K562 (cell line): ENCODE data around the gene PCDHB8. TPM values are rescaled to one million over a fixed set of nuclear protein-coding genes. Genes with fewer than 3 reads are reported as not detected.

ENCODE experiments used
- ATAC-seq: fragments of 200-7000 bp; cut with Tn5 transposase; 3 replicates; pipeline ENCODE4 v1.9.1; 2020; ENCODE audit warnings: moderate library complexity
- BruUV-seq: library from RNA; stranded (reverse); fragments of 400-500 nt; replicated peaks from 2 replicates; lab custom pipeline; 2021; lab: Mats Ljungman, UMichigan
- CTCF ChIA-PET: fragments of 300-600 bp; formaldehyde crosslinking; extraction: SDS; loops from one replicate; lab custom pipeline; 2021; ENCODE audit warnings: low intra/inter-chr PET ratio; lab: Yijun Ruan, JAX
- POLR2A ChIA-PET: fragments of 300-600, 350-650 bp; sonication (Branson Sonifier 250); formaldehyde crosslinking; extraction: SDS; loops from one replicate; lab custom pipeline; 2021; ENCODE audit warnings: antibody characterized with exemption, inconsistent platforms; lab: Yijun Ruan, JAX
- DNase-seq, 4 experiments: peaks; one replicate each; pipeline versions ENCODE4 v3.0.0 to v3.0.0-alpha.2; 2011 to 2018; ENCODE audit warnings: low spot score in 3 of 4, mixed read lengths in 3 of 4; ENCODE audit errors: extremely low read depth in 1 of 4
- FAIRE-seq: peaks from 2 replicates; lab custom pipeline; 2011; peaks lifted over from hg19 to GRCh38; lab: Jason Lieb, UNC
- H2AFZ ChIP-seq: 2 replicates; pipeline ENCODE4 v1.6.0; 2011; ENCODE audit warnings: low read depth, low read length, control low read depth, inconsistent platforms
- H3K27ac ChIP-seq: fragments of 200-600 bp; 3 replicates; pipeline ENCODE4 v1.8.0; 2011; ENCODE audit warnings: low read depth, mild to moderate bottlenecking, control low read depth, inconsistent platforms, low read length, moderate library complexity, mixed read lengths; ENCODE audit errors: extremely low read depth
- H3K27me3 ChIP-seq, 2 experiments: fragments of 300-600 bp in 1 of 2; 2 replicates in 1 of 2; 3 replicates in 1 of 2; pipeline versions ENCODE4 v1.6.0 to v1.8.0; 2011; ENCODE audit warnings: inconsistent platforms in 2 of 2, low read length in 2 of 2, mild to moderate bottlenecking in 1 of 2, mixed read lengths in 1 of 2, moderate library complexity in 1 of 2; ENCODE audit not compliant: control insufficient read depth in 2 of 2, insufficient read depth in 2 of 2
- H3K36me3 ChIP-seq: fragments of 300-600 bp; 3 replicates; pipeline ENCODE4 v1.8.0; 2011; ENCODE audit warnings: mild to moderate bottlenecking, low read length, inconsistent platforms; ENCODE audit not compliant: control insufficient read depth, insufficient read depth
- H3K4me1 ChIP-seq, 2 experiments: fragments of 200-600 bp in 1 of 2; replicated peaks in 1 of 2; 2 replicates in 1 of 2; 3 replicates in 1 of 2; pipeline versions ENCODE4 v1.5.1 to v1.8.0; 2011; ENCODE audit warnings: inconsistent platforms in 2 of 2, low read length in 2 of 2, mild to moderate bottlenecking in 1 of 2, mixed read lengths in 1 of 2, moderate library complexity in 1 of 2; ENCODE audit not compliant: control insufficient read depth in 2 of 2, insufficient read depth in 2 of 2
- H3K4me2 ChIP-seq: 2 replicates; pipeline ENCODE4 v1.6.1; 2011; ENCODE audit warnings: low read length, control low read depth, inconsistent platforms, mixed read lengths; ENCODE audit not compliant: insufficient read depth
- H3K4me3 ChIP-seq: fragments of 200-600 bp; sonication (generic), shearing (Covaris generic); 2 replicates; pipeline ENCODE4 v1.5.1; 2016; ENCODE audit warnings: control low read depth, inconsistent platforms
- H3K79me2 ChIP-seq: fragments of 200-600 bp; 3 replicates; pipeline ENCODE4 v1.8.0; 2011; ENCODE audit warnings: low read length, inconsistent platforms; ENCODE audit not compliant: control insufficient read depth, insufficient read depth
- H3K9ac ChIP-seq, 2 experiments: 2 replicates each; pipeline versions ENCODE4 v1.6.0 to v1.6.1; 2011; ENCODE audit warnings: low read depth in 2 of 2, low read length in 2 of 2, control low read depth in 1 of 2, inconsistent platforms in 1 of 2, mild to moderate bottlenecking in 1 of 2, mixed read lengths in 1 of 2; ENCODE audit not compliant: insufficient read depth in 1 of 2
- H3K9me1 ChIP-seq: one replicate; pipeline ENCODE4 v1.6.0; 2011; ENCODE audit warnings: inconsistent platforms, mild to moderate bottlenecking, low read length, moderate library complexity; ENCODE audit not compliant: control insufficient read depth, insufficient read depth
- H3K9me3 ChIP-seq: replicated peaks from 2 replicates; pipeline ENCODE4 v1.5.1; 2011; ENCODE audit warnings: low read depth, low read length, inconsistent platforms; ENCODE audit not compliant: control insufficient read depth, insufficient read depth
- H4K20me1 ChIP-seq: replicated peaks from 2 replicates; pipeline ENCODE4 v1.6.1; 2011; ENCODE audit warnings: low read length, inconsistent platforms, mixed read lengths; ENCODE audit not compliant: control insufficient read depth, insufficient read depth
- NR2C1 ChIP-seq, 2 experiments: fragments of 450-650 bp; IDR thresholded peaks; 2 replicates each; pipeline ENCODE4 v1.6.1; 2017; ENCODE audit warnings: mild to moderate bottlenecking in 2 of 2, antibody characterized with exemption in 1 of 2, inconsistent platforms in 1 of 2, missing compliant biosample characterization in 1 of 2, missing genetic modification characterization in 1 of 2
- WGBS: fragments of 100-300 bp; shearing (Covaris generic); methylation state at CpG from one replicate; pipeline ENCODE4 v1.1.6; 2016; ENCODE audit warnings: low coverage, mixed read lengths; ENCODE audit not compliant: insufficient coverage; ENCODE audit errors: missing lambda C conversion rate; 5-methylcytosine and 5-hydroxymethylcytosine counted together
- in situ Hi-C: fragments of 300-500 bp; cut with MboI; formaldehyde crosslinking; loops from 4 replicates; pipeline ENCODE4 v1.15.0; 2018; ENCODE audit warnings: inconsistent platforms, mixed read lengths
- intact Hi-C: fragments of 100-400 bp; cut with micrococcal nuclease; formaldehyde crosslinking; loops from 2 replicates; pipeline ENCODE4 v1.14.2; 2022
- polyA plus RNA-seq, 8 experiments: library from polyadenylated mRNA; depleted of rRNA in 4 of 8; stranded (reverse) in 5 of 8; unstranded in 3 of 8; fragments of >200 nt; fragmentation: Nextera tagmentation in 2 of 8; fragmentation: Illumina TruSeq in 1 of 8; extraction: Ambion mirVana in 2 of 8; extraction: Trizol in 1 of 8; gene quantifications; 2 replicates each; pipeline versions ENCODE4 v1.2.1 to v1.2.3, GENCODE V29; 2011 to 2014; ENCODE audit warnings: inconsistent platforms in 1 of 8, missing spikeins in 1 of 8
- total RNA-seq, 7 experiments: library from RNA; depleted of rRNA in 6 of 7; stranded (reverse); fragments of >200 nt in 6 of 7; fragmentation: Illumina TruSeq in 2 of 7; extraction: Trizol in 2 of 7; gene quantifications; 2 replicates each; pipeline versions ENCODE4 v1.2.1 to v1.2.3, GENCODE V29; 2011 to 2021; ENCODE audit warnings: low replicate concordance in 1 of 7
- TF ChIP-seq, protein P1 (sequence below), 3 experiments: IDR thresholded peaks in 2 of 3; conservative IDR thresholded peaks in 1 of 3; 2 replicates each; pipeline ENCODE4 v1.5.1; 2011 to 2012; ENCODE audit warnings: low read length in 3 of 3, mild to moderate bottlenecking in 3 of 3, control low read depth in 2 of 3, improper control_type of control experiment in 1 of 3, inconsistent platforms in 1 of 3, low read depth in 1 of 3, mixed read lengths in 1 of 3, moderate library complexity in 1 of 3; ENCODE audit not compliant: insufficient read depth in 2 of 3

The PCDHB8 gene
- total and polyA plus RNA-seq, 9 of the 15 experiments (the other 6 are each of a cell fraction or from before 2014, with no cell fraction given), result not detected

DNA sequence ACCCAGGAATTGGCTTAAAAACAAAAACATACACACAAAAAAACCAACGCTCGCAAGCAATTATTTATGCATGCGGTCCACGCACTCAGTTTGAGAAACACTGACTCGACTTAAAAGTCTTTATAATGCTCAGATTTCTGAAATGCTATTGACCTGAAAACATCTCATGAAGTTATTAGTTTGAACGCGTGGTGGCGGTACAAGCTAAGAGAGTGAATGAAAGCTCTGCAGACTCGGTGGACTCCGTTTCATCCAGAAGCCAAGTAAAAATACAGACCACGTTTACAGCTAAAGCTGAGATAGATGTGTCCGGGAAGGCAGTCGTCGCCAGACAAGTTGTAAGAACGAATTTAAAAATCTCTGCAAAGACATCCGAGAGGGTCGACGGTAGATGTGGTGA, 27.8 kb upstream of the PCDHB8 start, which contains the start of gene PCDHB6:
Gene PCDHB6, plus strand, starts transcription at position 246 of the 400 bp plus-strand sequence. CDS start 201 bp downstream, outside the sequence.
- in situ Hi-C loops (no loop called here), intact Hi-C loops (no loop called here)
- ATAC-seq (peak; percentile 73), FAIRE-seq (no peak), DNase-seq (peak in 2 of 4 experiments; percentile 13 to 30)
- Histone ChIP-seq H3K9ac (no peak within 1 kb of the TSS), H3K4me1 (no peaks in the 10 kb centered on the region), H3K27me3 (peaks cover 0 to 15% of the 10 kb centered on the region in 2 experiments; a peak in 2 of 5 replicates), H2AFZ (no peak within 1 kb of the TSS), H4K20me1 (no peaks in the 10 kb centered on the region), H3K79me2 (no peaks in the 10 kb centered on the region), H3K9me1 (no peaks in the 10 kb centered on the region), H3K36me3 (no peaks in the 10 kb centered on the region), H3K9me3 (no peaks in the 10 kb centered on the region), H3K27ac (no peak within 1 kb of the TSS), H3K4me2 (no peak within 1 kb of the TSS), H3K4me3 (no peak within 1 kb of the TSS)
- under 1% methylated on average over 18 of the region's 18 CpGs for WGBS
- ChIA-PET POLR2A (no interaction called here), CTCF (no interaction called here)
- no TSS peak for BruUV-seq
- TF ChIP-seq, protein P1, sequence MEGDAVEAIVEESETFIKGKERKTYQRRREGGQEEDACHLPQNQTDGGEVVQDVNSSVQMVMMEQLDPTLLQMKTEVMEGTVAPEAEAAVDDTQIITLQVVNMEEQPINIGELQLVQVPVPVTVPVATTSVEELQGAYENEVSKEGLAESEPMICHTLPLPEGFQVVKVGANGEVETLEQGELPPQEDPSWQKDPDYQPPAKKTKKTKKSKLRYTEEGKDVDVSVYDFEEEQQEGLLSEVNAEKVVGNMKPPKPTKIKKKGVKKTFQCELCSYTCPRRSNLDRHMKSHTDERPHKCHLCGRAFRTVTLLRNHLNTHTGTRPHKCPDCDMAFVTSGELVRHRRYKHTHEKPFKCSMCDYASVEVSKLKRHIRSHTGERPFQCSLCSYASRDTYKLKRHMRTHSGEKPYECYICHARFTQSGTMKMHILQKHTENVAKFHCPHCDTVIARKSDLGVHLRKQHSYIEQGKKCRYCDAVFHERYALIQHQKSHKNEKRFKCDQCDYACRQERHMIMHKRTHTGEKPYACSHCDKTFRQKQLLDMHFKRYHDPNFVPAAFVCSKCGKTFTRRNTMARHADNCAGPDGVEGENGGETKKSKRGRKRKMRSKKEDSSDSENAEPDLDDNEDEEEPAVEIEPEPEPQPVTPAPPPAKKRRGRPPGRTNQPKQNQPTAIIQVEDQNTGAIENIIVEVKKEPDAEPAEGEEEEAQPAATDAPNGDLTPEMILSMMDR (IDR thresholded peaks at IDR 0.05 in 2 of 3, conservative IDR thresholded peaks at IDR 0.05 in 1 of 3; ENCODE audit: insufficient read depth in 2 of 3, low read depth in 1 of 3, low read length in 3 of 3), result peak; percentile 21 to 42 (median 40); a peak in 4 of 6 replicates
- TF ChIP-seq NR2C1 (IDR thresholded peaks at IDR 0.05) (no peak), NR2C1 (tag; IDR thresholded peaks at IDR 0.05) (no peak)
